ENCODE results near the gene GGA1.

- TF ChIP-seq CTCF (IDR thresholded peaks at IDR 0.05; ENCODE audit: low read length), result no peak
- no peak for TF ChIP-seq EZH2phosphoT487 (IDR thresholded peaks at IDR 0.05; ENCODE audit: low read length)
- no peak for TF ChIP-seq EZH2 (optimal IDR thresholded peaks at IDR 0.05; ENCODE audit: low read depth, low read length)
Measured at GRCh38 chr22:37589636-37590035, 19.0 kb upstream of the GGA1 start.
